GM18867 (cell line): ENCODE results near the gene ADI1.
"Not testable (repeated sequence)": the region's sequence is repeated elsewhere in the genome, so short reads cannot be mapped to it uniquely, and the experiment has no call there.

Experiments used
- ATAC-seq: cut with Tn5 transposase; IDR thresholded peaks from one replicate; pipeline ENCODE4 v1.9.1; 2021; ENCODE audit warnings: mild to moderate bottlenecking, moderate library complexity; ENCODE audit not compliant: unreplicated experiment

The ADI1 gene

GRCh38 chr2:3494984-3495666 is 24.2 kb downstream of the ADI1 start:
- ATAC-seq = no peak

GRCh38 chr2:3493615-3494007 is 25.7 kb downstream of the ADI1 start:
- no peak for ATAC-seq

GRCh38 chr2:3492951-3493614 is 26.2 kb downstream of the ADI1 start:
- no peak for ATAC-seq

GRCh38 chr2:3492475-3492787 is 26.9 kb downstream of the ADI1 start:
- ATAC-seq = not testable (repeated sequence)

- ATAC-seq = no peak
These were observed 27.4 kb downstream of the ADI1 start for GRCh38 chr2:3491716-3492474.

- no peak for ATAC-seq
These were observed 28.0 kb downstream of the ADI1 start for GRCh38 chr2:3491306-3491705.

GRCh38 chr2:3490191-3491170 is 28.9 kb downstream of the ADI1 start:
- ATAC-seq = no peak

- ATAC-seq = no peak
These were observed 29.6 kb downstream of the ADI1 start for GRCh38 chr2:3489764-3490115.

- ATAC-seq = no peak
These were observed 30.2 kb downstream of the ADI1 start for GRCh38 chr2:3488855-3489763.

- no peak for ATAC-seq
These were observed 31.2 kb downstream of the ADI1 start for GRCh38 chr2:3488061-3488531.

GRCh38 chr2:3487432-3487831 is 31.9 kb downstream of the ADI1 start:
- no peak for ATAC-seq

- no peak for ATAC-seq
These were observed 32.3 kb downstream of the ADI1 start for GRCh38 chr2:3487028-3487425.

- no peak for ATAC-seq
These were observed 33.0 kb downstream of the ADI1 start for GRCh38 chr2:3486047-3487027.

GRCh38 chr2:3485166-3485565 is 34.2 kb downstream of the ADI1 start:
- no peak for ATAC-seq

GRCh38 chr2:3483986-3484960 is 35.1 kb downstream of the ADI1 start:
- no peak for ATAC-seq

- no peak for ATAC-seq
These were observed 35.9 kb downstream of the ADI1 start for GRCh38 chr2:3483227-3483985.

GRCh38 chr2:3482363-3482821 is 36.9 kb downstream of the ADI1 start:
- ATAC-seq = no peak
